ENCODE measurements around the gene HERC2. TPM values are rescaled to one million over a fixed set of nuclear protein-coding genes. Genes with fewer than 3 reads are reported as not detected.
"Not testable (repeated sequence)": the region's sequence is repeated elsewhere in the genome, so short reads cannot be mapped to it uniquely, and the experiment has no call there.

HERC2 gene
- total and polyA plus RNA-seq, 2 of the 4 experiments (the other 2 are of a cell fraction), result 20.8 to 28.9 TPM

DNA sequence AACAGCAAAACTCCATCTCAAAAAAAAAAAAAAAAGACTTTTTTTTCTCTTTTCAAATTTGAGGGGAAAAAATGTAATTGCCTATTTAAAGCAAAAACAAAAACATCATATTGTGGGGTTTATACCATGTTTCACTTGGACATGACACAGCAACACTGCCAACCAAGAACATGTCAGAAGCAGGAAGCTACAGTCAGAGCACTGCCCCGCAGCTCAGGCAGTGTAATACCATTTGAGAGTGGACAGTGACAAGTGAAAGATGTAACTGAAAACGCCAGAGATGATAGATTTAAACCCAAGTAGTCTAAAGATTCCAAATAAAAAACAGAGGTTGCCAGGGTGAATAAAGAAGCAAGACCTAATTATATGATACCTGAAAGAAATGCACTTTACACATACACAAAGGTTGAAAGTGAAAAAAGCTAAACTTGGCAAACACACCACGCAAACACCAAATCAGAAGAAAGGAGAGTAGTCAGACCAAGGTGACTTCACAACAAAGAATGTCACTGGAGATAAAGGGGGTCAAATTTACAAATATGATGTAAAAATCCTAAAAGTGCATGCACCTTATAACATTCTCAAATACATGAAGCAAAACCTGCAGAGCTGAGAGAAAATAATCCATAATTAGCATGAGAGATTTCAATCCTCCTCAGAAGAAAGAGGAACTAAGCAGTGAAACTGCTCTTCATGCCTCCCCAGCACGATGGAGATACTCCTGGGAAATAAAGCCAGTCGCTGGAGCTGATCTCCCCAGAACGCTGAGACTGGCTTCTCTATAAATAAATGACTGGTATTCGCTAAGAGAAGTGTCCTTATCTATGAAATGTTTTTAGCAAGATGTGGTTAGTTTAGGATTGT is 32.9 kb downstream of the HERC2 start:
- BruUV-seq (replicated peaks); in situ Hi-C loops (cut with MboI; ENCODE audit: low sequenced_read_pairs); H3K18ac ChIP-seq (ENCODE audit: low read depth, low read length); DNase-seq; H3K4ac ChIP-seq (ENCODE audit: low read depth, low read length); H3K14ac ChIP-seq (replicated peaks; ENCODE audit: low read depth, low read length); H4K5ac ChIP-seq (ENCODE audit: low read depth, low read length); H3K4me2 ChIP-seq (ENCODE audit: low read depth, low read length); H2BK20ac ChIP-seq (ENCODE audit: low read depth, low read length); POLR2A ChIA-PET (ENCODE audit: unreplicated experiment); H3K56ac ChIP-seq (ENCODE audit: extremely low read depth, insufficient read depth, low read length); H3K27ac ChIP-seq (ENCODE audit: insufficient read depth, low read length); H3K9me1 ChIP-seq (ENCODE audit: insufficient read depth, low read length); H2AK9ac ChIP-seq (replicated peaks; ENCODE audit: low read depth, low read length, poor library complexity); CTCF ChIA-PET; H3K4me1 ChIP-seq (ENCODE audit: control insufficient read depth, insufficient read depth, low read length); H4K20me1 ChIP-seq (ENCODE audit: insufficient read depth, low read length); H2BK15ac ChIP-seq (ENCODE audit: low read depth, low read length); H3K79me1 ChIP-seq (ENCODE audit: low read depth in 1 of 2, low read length in 2 of 2); H4K91ac ChIP-seq (ENCODE audit: insufficient read depth, low read depth, low read length); H2AFZ ChIP-seq (replicated peaks; ENCODE audit: low read length, poor library complexity); H2AK5ac ChIP-seq (ENCODE audit: low read depth, low read length); intact Hi-C loops (cut with micrococcal nuclease); H3K9ac ChIP-seq (ENCODE audit: low read depth, low read length); ATAC-seq (ENCODE audit: low read depth); dilution Hi-C loops (cut with HindIII; ENCODE audit: low sequenced_read_pairs, unreplicated experiment); H4K8ac ChIP-seq (ENCODE audit: low read depth in 2 of 2, low read length in 2 of 2); H3K27me3 ChIP-seq (ENCODE audit: control insufficient read depth, insufficient read depth, low read length); H2BK5ac ChIP-seq (ENCODE audit: low read depth, low read length, poor library complexity, severe bottlenecking); H3K4me3 ChIP-seq (ENCODE audit: insufficient read depth, low read depth, low read length); H3K23ac ChIP-seq (ENCODE audit: low read depth, low read length); H3K9me3 ChIP-seq (ENCODE audit: control insufficient read depth, insufficient read depth, low read length); H2BK120ac ChIP-seq (ENCODE audit: low read depth, low read length): not testable (repeated sequence)
- WGBS, 2 experiments (ENCODE audit: extremely low coverage in 2 of 2, insufficient read length in 1 of 2), result no CpG with 5 or more reads among the region's 7 CpGs
- H3K36me3 ChIP-seq (ENCODE audit: control insufficient read depth, insufficient read depth, low read length), result peaks cover 15% of the 10 kb centered on the region

DNA sequence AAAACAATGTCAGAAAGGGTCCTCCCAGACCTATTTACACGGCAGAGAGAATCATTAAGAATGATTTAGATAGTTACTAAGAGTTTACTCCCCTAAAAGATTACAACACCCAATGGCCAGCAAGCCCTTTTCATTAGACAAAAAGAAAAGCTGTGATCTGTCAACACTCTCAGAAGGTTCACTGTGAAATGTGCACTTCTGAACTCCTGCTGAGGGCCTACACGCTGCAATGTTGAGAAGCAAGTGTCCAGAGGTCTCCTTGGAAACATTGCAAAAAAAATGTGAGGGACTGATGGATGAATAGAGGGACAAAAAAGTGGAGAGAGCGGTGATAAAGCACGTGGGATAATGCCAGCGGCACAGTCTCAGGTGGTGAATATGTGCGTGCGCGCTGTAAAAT is 35.3 kb downstream of the HERC2 start:
- H2AFZ ChIP-seq (replicated peaks; ENCODE audit: low read length, poor library complexity); H2BK120ac ChIP-seq (ENCODE audit: low read depth, low read length); H3K9ac ChIP-seq (ENCODE audit: low read depth, low read length); H3K27me3 ChIP-seq (ENCODE audit: control insufficient read depth, insufficient read depth, low read length); DNase-seq; H3K23ac ChIP-seq (ENCODE audit: low read depth, low read length); H4K20me1 ChIP-seq (ENCODE audit: insufficient read depth, low read length); H3K56ac ChIP-seq (ENCODE audit: extremely low read depth, insufficient read depth, low read length); H3K4ac ChIP-seq (ENCODE audit: low read depth, low read length); H3K27ac ChIP-seq (ENCODE audit: insufficient read depth, low read length); H4K5ac ChIP-seq (ENCODE audit: low read depth, low read length); in situ Hi-C loops (cut with MboI; ENCODE audit: low sequenced_read_pairs); H3K18ac ChIP-seq (ENCODE audit: low read depth, low read length); POLR2A ChIA-PET (ENCODE audit: unreplicated experiment); H3K4me2 ChIP-seq (ENCODE audit: low read depth, low read length); H2AK5ac ChIP-seq (ENCODE audit: low read depth, low read length); dilution Hi-C loops (cut with HindIII; ENCODE audit: low sequenced_read_pairs, unreplicated experiment); ATAC-seq (ENCODE audit: low read depth); H2BK20ac ChIP-seq (ENCODE audit: low read depth, low read length); H3K9me1 ChIP-seq (ENCODE audit: insufficient read depth, low read length); H2BK15ac ChIP-seq (ENCODE audit: low read depth, low read length); H2BK5ac ChIP-seq (ENCODE audit: low read depth, low read length, poor library complexity, severe bottlenecking); H3K14ac ChIP-seq (replicated peaks; ENCODE audit: low read depth, low read length); CTCF ChIA-PET; H3K4me3 ChIP-seq (ENCODE audit: insufficient read depth, low read depth, low read length); H3K9me3 ChIP-seq (ENCODE audit: control insufficient read depth, insufficient read depth, low read length); H3K4me1 ChIP-seq (ENCODE audit: control insufficient read depth, insufficient read depth, low read length); intact Hi-C loops (cut with micrococcal nuclease); BruUV-seq (replicated peaks); H4K91ac ChIP-seq (ENCODE audit: insufficient read depth, low read depth, low read length); H4K8ac ChIP-seq (ENCODE audit: low read depth in 2 of 2, low read length in 2 of 2); H2AK9ac ChIP-seq (replicated peaks; ENCODE audit: low read depth, low read length, poor library complexity): not testable (repeated sequence)
- WGBS, 2 experiments (ENCODE audit: extremely low coverage in 2 of 2, insufficient read length in 1 of 2), result 100% methylated on average over 1 of the region's 8 CpGs; no CpG with 5 or more reads in 1 of the 2 experiments
- Histone ChIP-seq H3K36me3 (ENCODE audit: control insufficient read depth, insufficient read depth, low read length) (peaks cover 14% of the 10 kb centered on the region), H3K79me1 (ENCODE audit: low read depth in 1 of 2, low read length in 2 of 2) (peaks cover 9 to 12% of the 10 kb centered on the region in 2 experiments)
